GM12872 (cell line): ENCODE results near the gene GPHA2.

ENCODE experiments used
- CTCF ChIP-seq: IDR thresholded peaks from 3 replicates; pipeline ENCODE4 v1.5.1; 2011; ENCODE audit warnings: low read depth, mild to moderate bottlenecking, low read length, moderate library complexity; ENCODE audit not compliant: insufficient read depth

The GPHA2 gene

GRCh38 chr11:64928957-64929356 is 6.7 kb downstream of the GPHA2 start:
- TF ChIP-seq CTCF, result no peak

- TF ChIP-seq CTCF, result no peak
Measured at GRCh38 chr11:64926689-64927088, 9.0 kb downstream of the GPHA2 start.

- TF ChIP-seq CTCF, result no peak
Measured at GRCh38 chr11:64925536-64926436, 9.9 kb downstream of the GPHA2 start.

GRCh38 chr11:64924910-64925284 is 10.8 kb downstream of the GPHA2 start:
- TF ChIP-seq CTCF, result no peak

GRCh38 chr11:64923944-64924909 is 11.5 kb downstream of the GPHA2 start, which contains the start of gene PPP2R5B:
TSS of gene PPP2R5B (plus strand) at chr11:64924689. CDS start at chr11:64925735, 1,046 bp downstream.
- no peak for TF ChIP-seq CTCF

- no peak for TF ChIP-seq CTCF
Measured at GRCh38 chr11:64923151-64923661, 12.5 kb downstream of the GPHA2 start.

GRCh38 chr11:64921384-64921783 is 14.3 kb downstream of the GPHA2 start:
- TF ChIP-seq CTCF, result no peak
